ENCODE results near the gene ACSL1. TPM values are rescaled to one million over a fixed set of nuclear protein-coding genes. Genes with fewer than 3 reads are reported as not detected.

ACSL1 gene
- total RNA-seq, 1 experiment from 2014 or later = 3.5 TPM

- H3K27me3 Mint-ChIP-seq (ENCODE audit: low read depth) = no peaks in the 10 kb centered on the region; the same call in 1 of the 2 replicates
- no peaks in the 10 kb centered on the region for H3K9me3 Mint-ChIP-seq
- no peak overlapping the region for H2AK5ac ChIP-seq (ENCODE audit: insufficient read length, low read length)
- H2AFZ ChIP-seq (ENCODE audit: low read length) = no peak overlapping the region
- H2BK12ac ChIP-seq (ENCODE audit: insufficient read length, low read depth, low read length) = no peak overlapping the region
- no peak overlapping the region for H4K8ac ChIP-seq (replicated peaks; ENCODE audit: insufficient read length, low read depth, low read length)
- H3K23ac ChIP-seq (ENCODE audit: insufficient read length, low read depth, low read length) = no peak overlapping the region
- H3K18ac ChIP-seq (ENCODE audit: insufficient read length, low read depth, low read length) = no peak overlapping the region
- H3K14ac ChIP-seq (ENCODE audit: insufficient read depth, low read length) = no peak overlapping the region
- H3K79me2 ChIP-seq (ENCODE audit: insufficient read depth, low read length) = no peaks in the 10 kb centered on the region
- H3K4me1 ChIP-seq (ENCODE audit: insufficient read depth, low read length) = no peaks in the 10 kb centered on the region
- no peak overlapping the region for H3T11ph ChIP-seq (ENCODE audit: low read length)
- H3K79me1 ChIP-seq (ENCODE audit: insufficient read depth, low read depth, low read length, poor library complexity, severe bottlenecking) = no peaks in the 10 kb centered on the region
- H3K4ac ChIP-seq (ENCODE audit: low read depth, low read length) = no peak overlapping the region
- H3K27ac ChIP-seq (ENCODE audit: insufficient read length, low read depth, low read length) = no peak overlapping the region
- DNase-seq = no peak
- H3K4me1 Mint-ChIP-seq = no peaks in the 10 kb centered on the region; a peak in 1 of 4 replicates
- H2BK5ac ChIP-seq (ENCODE audit: insufficient read length, low read length) = no peak overlapping the region
- no peak overlapping the region for H3K56ac ChIP-seq (ENCODE audit: insufficient read length, low read depth, low read length)
- H4K20me1 ChIP-seq (ENCODE audit: control insufficient read depth, insufficient read depth, insufficient read length) = no peaks in the 10 kb centered on the region
- no CpG with 5 or more reads among the region's 3 CpGs for WGBS (ENCODE audit: extremely low coverage, insufficient read length, low lambda C conversion rate)
- no peak overlapping the region for H4K5ac ChIP-seq (ENCODE audit: insufficient read length, low read depth, low read length)
- H4K91ac ChIP-seq (ENCODE audit: insufficient read length, low read depth, low read length) = no peak overlapping the region
- no peak overlapping the region for H2BK20ac ChIP-seq (ENCODE audit: low read depth, low read length, poor library complexity, severe bottlenecking)
- H3K27ac Mint-ChIP-seq = no peak overlapping the region
- H2BK15ac ChIP-seq (ENCODE audit: low read depth, low read length) = no peak overlapping the region
- H3K27me3 ChIP-seq (ENCODE audit: insufficient read depth, low read length) = no peaks in the 10 kb centered on the region
- no peak overlapping the region for H3K4me3 Mint-ChIP-seq
- H3K4me2 ChIP-seq (ENCODE audit: insufficient read depth, insufficient read length, low read length) = no peak overlapping the region
- no peaks in the 10 kb centered on the region for H3K23me2 ChIP-seq (ENCODE audit: insufficient read length, low read depth, low read length, poor library complexity, severe bottlenecking)
- H2BK120ac ChIP-seq (ENCODE audit: low read depth, low read length, poor library complexity, severe bottlenecking) = no peak overlapping the region
- no peaks in the 10 kb centered on the region for H3K9me3 ChIP-seq (ENCODE audit: control insufficient read depth, low read depth, low read length)
- H3K9ac ChIP-seq (ENCODE audit: extremely low read depth, insufficient read length, low read length) = no peak overlapping the region
- no peak for TF ChIP-seq CTCF (conservative IDR thresholded peaks at IDR 0.05)
- no peaks in the 10 kb centered on the region for H3K36me3 Mint-ChIP-seq (ENCODE audit: insufficient read depth in 1 of 3, low read depth in 3 of 3)
These were observed 38.1 kb upstream of the ACSL1 start for GRCh38 chr4:184863916-184864315.
